Activated CD8-positive, alpha-beta memory T cell treated with anti-CD3 and anti-CD28 coated beads for 4 hours (primary cell): ENCODE data around the gene CABCOCO1.

Experiments
- DNase-seq, 2 donors: peaks; one replicate each; pipeline ENCODE4 v3.0.0-alpha.2; 2020; ENCODE audit warnings: low read depth in 2 of 2

The CABCOCO1 gene

DNA sequence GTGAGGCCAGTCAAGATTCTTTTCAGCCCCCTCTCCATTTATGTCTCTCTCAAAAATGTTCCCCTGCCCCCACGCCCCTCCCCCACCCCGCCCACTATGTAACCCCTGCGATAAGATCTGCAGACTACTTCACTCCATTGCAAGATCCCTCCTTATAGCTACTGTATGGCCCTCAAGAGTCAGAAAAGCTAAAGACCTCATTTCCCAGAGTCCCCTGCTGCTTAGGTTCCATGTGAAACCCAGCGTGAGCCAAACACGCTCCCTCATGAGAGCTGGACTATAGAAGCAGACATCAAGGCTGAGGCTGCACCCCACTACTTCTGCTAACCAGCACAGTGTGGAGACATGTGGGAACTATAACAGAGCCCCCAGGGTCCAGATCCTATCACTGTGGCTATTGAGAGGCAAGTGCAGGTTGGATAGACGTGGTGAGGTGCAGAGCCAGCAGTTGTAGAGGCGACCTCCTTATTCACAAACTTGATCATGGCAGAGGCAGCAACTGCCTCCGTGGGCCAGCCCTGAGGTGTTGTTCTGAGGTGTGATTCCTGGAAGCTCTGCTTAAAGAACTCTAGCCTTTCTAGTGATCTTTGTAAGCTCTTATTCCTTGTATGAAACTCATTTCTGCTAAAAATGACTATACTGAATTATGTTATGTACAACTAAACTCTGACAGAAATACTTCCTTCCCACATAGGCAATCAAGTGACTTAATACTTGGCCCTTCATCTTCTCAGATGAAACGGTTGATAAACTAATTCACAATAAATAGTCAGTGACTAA, 121.8 kb downstream of the CABCOCO1 start:
- DNase-seq, result no peak

GRCh38 chr10:61785473-61786105, 122.9 kb downstream of the CABCOCO1 start:
- no peak for DNase-seq

DNA sequence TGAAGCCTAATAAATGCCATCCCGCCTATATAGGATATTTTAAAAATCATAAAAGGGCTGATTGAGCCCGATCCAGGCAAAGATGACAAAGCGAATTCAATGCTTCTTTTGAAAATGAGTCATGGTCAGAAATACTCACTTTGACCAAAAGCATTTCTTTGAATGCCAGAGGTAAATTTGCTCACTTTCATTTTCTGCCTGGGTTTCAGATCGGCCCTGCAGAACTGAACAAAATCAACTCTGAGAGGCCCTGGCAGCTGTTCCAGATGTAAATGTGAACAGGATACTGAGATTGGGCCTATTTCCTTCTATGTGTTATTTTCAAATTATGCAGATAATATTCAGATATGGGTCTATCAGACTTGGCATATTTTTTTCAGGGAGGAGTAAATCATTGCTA, 124.0 kb downstream of the CABCOCO1 start:
- DNase-seq, result no peak

DNA sequence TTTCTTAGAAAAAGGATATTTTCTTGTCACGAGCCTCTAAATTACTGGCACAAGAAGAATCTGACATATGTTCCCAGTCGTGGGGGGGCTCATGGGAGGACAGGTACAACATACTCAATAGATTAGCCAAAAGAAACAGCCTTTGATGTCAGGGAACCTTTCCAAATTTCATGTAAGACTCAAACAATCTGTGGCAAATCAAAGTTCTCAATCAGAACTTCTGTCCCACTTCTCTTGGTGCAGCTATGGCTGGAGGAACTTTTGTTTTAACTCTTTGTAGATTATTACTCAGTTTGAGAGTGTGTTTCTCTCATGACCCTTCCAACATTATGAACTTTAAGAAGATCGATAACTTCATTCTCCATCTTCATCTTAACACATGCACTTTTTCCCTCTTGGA, 124.4 kb downstream of the CABCOCO1 start:
- DNase-seq, result no peak

GRCh38 chr10:61789031-61789430, 126.3 kb downstream of the CABCOCO1 start:
- DNase-seq, result no peak

DNA sequence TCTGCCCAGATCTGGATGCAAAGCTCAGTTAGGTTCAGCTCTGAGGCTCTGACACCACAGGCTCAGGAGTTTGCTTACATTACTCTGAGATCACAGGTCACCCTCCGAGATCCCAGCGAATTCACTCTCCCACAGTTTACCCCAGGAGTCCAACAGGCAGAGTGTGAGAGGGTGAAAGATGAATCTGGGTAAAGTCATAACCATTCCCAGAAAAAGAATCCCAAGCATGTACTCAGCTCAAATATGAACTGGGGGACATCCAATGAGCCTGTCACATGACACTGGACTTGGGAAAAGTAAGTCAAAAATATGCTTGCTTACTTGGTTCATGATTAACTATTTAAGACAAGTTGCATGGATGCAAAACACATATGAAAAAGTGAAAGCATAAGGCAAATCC, 128.5 kb downstream of the CABCOCO1 start:
- no peak for DNase-seq

DNA sequence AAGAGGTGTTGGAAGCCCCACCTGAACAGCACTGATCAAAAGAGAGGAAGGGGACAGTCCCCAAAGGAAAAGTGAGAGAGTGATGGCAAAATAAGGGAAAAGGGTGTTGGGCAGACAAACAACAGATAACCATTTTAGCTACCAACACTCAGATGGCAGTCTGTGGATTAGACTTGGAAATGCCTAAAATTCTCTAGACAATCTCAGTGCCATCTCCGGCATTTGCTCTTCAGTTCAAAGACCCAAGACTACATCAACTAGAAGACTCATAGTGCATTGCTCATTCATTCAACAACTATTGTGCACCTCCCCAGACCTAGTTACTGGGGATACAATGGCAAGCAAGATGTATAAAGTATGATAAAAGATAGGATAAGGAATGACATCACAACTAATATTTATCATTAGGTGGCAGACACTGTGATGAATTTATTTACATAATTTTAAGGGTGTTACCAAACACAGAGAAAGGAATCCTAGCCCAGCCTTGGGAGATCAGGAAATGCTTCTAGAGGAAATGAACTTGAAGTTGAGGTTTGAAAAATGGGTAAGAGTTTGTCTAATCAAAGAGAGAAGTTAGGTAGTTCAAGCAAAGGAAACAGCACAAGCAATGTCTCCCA, 129.5 kb downstream of the CABCOCO1 start:
- no peak for DNase-seq

DNA sequence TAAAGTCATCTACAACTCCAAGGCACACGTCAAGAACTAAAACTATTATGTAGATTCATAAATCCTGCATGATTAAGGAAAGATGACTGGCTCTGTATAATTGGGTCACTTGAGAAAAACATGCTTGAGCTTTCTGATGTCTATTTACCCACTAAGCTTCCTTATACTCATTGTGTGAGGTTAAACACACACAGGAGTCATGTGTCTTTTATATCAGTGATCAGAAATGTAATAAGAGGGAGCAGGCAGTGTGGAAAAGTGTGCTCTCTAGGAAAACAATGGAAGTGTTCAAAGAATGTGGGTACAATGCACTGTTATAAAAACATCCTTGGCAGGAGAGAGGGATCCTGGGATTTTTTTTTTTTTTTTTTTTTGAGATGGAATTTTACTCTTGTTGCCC, 130.2 kb downstream of the CABCOCO1 start:
- no peak for DNase-seq

DNA sequence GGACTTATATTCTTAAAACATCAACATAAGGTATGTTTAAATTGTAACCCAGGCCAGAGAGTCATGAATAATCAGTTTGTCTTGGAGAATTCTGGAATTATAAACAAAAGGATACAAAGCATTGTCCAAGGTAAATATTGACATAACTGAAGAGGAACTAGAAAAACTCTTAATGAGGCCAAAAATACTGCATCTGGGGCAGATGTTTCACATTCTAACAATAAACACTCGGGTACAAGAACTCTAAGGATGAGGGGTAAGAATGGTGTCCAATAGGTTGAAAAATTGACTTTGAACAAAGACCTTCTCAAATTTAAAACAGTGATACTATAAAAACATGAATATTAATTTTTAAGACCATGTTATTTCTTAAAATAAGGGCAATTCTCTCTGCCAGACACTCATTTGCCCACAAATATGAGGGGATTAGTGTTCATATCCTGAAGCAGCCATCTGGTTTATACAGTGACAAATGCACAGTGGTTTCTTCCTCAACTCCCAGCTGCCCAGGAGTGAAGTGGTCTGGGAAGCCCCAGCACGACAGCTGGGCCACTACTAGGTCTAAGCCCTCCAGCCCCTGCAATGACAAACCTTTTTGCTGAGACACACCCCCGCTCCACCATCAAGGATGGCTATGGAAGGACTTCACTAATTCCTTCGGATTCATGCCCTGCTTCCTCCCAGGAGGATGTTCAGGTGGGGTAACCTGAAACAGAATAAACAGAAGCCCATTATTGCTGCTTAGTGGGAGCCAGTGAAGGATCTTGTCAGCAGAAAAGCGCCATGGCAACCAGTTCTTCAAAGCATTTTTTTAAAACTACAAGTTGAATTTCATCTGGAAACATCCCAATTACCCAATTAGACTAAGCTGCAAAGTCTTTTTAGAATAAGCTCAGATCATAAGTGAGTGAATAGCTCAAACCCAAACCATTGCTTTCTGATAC, 131.3 kb downstream of the CABCOCO1 start:
- DNase-seq, result no peak

GRCh38 chr10:61795147-61795546, 132.4 kb downstream of the CABCOCO1 start:
- DNase-seq, result no peak

DNA sequence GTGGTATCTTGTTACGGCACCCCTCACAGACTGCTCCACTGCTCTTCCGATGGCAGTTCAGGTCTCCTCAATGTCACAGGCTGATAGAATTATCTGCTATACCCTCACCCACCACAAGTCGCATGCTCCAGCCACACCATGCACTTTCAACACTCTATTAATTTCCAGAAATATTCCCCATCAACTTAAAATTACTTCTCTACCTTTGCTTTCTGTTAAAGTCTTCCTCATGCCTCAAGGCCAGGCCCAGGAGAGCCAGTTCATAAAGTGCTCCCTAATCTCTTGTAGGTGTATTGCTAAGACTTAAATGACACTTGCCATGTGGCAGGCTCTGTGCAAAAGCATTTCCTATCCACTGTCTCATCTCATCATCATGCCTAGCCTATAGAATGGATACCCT, 132.8 kb downstream of the CABCOCO1 start:
- DNase-seq, result no peak

GRCh38 chr10:61796785-61797184, 134.1 kb downstream of the CABCOCO1 start:
- DNase-seq, result no peak

DNA sequence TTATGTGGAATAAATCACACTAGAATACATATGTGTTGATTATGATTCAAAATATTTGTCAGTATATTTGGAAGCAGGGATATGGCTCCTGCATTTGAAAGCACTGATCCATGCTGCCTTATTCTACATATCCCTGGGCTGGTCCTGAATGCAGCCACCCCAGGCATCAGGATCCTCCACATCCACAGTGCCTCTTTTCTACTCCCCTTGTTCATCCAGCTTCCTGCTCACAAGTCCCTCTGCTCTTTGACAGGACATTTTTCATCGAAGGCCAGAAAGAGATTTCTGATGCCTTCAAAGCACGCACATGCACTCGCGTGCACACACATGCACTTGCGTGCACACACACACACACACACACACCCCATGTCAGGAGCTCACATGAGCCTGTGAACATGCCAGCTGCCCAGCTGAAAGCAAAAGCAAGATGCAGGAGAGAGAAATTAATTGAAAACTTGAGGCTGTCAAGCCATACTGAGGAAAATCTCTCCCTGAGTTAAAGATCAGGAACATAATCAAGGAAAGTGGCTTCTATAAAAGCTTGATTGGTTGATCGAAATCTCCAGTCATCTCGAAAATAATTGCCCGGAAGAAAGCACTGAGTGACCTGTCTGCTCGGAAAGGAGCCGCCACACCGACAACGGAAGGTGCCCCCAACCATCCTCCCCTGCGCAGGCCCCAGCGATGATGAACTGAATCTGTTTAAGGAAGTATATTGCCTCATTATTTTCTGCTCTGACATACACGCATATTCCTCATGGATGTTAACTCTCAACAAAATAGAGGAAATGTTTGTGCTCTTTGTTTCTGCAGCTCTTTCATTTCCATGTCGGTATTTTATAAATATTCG, 134.8 kb downstream of the CABCOCO1 start:
- DNase-seq, result no peak

GRCh38 chr10:61798713-61799112, 136.0 kb downstream of the CABCOCO1 start:
- DNase-seq, result no peak

GRCh38 chr10:61801484-61801883, 138.8 kb downstream of the CABCOCO1 start:
- no peak for DNase-seq

GRCh38 chr10:61803269-61803668, 140.5 kb downstream of the CABCOCO1 start:
- DNase-seq, result no peak

DNA sequence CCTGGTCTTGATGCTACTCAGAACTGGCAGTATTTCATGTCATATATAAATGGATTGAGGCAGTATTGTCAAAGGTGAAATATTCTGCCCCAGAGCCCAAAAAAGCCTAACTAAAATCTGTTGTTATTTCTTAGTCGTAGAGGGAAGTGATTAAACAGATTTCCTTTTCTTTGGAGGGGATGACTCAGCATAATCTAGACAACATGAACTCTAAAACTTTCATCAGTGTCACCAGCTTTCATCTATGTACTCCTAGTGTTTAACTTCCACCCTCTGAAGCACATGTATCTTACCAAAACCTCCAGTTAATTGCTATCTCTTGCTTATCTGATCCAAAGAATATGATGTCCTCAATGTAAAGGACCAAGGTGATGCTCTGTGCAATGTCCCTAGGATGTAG, 141.7 kb downstream of the CABCOCO1 start:
- DNase-seq, result no peak

DNA sequence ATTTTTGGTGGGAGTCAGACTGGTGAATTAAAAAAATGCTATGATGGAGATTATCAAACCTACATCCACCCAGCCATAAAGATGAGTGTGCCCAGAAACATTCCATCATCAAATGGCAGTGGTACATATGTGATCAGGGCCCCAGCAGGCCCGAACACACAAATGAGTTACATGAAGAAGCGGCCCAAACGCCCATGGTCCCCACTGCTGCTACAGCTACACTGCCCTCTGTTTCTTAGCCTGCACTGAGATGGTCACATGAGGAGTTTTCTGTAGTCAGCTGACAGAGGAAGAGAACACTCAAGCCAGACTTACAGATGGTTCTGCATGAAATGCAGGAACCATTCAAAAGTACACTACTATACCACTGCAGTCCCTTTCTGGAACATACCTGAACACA, 142.4 kb downstream of the CABCOCO1 start:
- no peak for DNase-seq

DNA sequence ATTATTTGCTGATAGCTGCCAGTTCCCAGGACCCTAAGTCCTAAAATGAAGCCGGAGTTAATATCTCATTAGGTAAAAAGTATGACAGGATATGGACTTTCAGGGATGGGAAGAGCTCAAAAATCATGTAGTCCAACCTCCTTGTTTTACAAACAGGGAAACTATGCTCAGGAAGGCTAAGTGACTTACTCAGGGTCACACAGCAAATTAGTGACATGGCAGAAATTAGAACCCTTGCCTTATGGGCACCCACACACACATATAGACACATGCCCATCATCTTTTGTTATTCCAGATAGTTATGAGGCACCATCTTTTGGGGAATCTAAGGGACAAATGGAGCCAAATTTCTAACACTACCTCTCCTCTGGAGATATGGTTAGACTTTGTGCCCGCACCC, 147.5 kb downstream of the CABCOCO1 start:
- DNase-seq, result no peak

- DNase-seq, result no peak
Measured at GRCh38 chr10:61812052-61812721, 149.5 kb downstream of the CABCOCO1 start.

- DNase-seq, result no peak
Measured at GRCh38 chr10:61812920-61813319, 150.2 kb downstream of the CABCOCO1 start.
